Measurements from ENCODE around the gene USP6NL.

The USP6NL gene

DNA sequence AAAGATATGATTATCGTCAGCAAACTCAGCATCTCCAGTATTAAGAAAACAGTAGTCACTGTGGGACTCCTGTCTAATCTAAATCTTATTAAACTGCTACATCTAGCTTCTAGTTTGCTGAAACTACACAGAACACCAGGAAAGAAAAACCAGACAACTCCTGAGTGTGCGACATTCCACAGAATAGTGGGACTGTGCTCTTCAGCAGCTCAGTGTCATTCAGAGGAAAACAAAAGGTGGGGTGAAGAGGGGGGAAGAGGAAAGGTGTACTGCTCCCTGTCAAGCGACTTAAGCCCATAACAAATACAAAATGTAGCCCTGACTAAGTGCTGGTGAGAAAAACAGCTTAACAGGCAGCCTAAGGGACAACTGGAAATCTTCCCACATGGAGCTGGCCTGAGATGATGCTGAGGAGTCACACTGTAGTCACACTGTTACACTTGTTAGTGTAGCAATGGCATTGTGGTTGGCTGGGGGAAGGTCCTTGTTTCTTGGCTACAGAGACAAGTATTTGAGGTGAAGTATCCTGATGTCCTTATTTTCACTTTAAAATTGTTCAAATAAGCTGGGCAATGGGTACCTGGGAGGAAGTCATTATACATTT lies 135.5 kb downstream of the USP6NL start:
- TF ChIP-seq, protein P1, sequence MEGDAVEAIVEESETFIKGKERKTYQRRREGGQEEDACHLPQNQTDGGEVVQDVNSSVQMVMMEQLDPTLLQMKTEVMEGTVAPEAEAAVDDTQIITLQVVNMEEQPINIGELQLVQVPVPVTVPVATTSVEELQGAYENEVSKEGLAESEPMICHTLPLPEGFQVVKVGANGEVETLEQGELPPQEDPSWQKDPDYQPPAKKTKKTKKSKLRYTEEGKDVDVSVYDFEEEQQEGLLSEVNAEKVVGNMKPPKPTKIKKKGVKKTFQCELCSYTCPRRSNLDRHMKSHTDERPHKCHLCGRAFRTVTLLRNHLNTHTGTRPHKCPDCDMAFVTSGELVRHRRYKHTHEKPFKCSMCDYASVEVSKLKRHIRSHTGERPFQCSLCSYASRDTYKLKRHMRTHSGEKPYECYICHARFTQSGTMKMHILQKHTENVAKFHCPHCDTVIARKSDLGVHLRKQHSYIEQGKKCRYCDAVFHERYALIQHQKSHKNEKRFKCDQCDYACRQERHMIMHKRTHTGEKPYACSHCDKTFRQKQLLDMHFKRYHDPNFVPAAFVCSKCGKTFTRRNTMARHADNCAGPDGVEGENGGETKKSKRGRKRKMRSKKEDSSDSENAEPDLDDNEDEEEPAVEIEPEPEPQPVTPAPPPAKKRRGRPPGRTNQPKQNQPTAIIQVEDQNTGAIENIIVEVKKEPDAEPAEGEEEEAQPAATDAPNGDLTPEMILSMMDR (IDR thresholded peaks at IDR 0.05; ENCODE audit: insufficient read depth, low read depth, low read length, missing control alignments), result no peak
- no peak overlapping the region for H3K4me3 ChIP-seq (ENCODE audit: low read length)
- peak; percentile 28 for DNase-seq (ENCODE audit: low read depth)

DNA sequence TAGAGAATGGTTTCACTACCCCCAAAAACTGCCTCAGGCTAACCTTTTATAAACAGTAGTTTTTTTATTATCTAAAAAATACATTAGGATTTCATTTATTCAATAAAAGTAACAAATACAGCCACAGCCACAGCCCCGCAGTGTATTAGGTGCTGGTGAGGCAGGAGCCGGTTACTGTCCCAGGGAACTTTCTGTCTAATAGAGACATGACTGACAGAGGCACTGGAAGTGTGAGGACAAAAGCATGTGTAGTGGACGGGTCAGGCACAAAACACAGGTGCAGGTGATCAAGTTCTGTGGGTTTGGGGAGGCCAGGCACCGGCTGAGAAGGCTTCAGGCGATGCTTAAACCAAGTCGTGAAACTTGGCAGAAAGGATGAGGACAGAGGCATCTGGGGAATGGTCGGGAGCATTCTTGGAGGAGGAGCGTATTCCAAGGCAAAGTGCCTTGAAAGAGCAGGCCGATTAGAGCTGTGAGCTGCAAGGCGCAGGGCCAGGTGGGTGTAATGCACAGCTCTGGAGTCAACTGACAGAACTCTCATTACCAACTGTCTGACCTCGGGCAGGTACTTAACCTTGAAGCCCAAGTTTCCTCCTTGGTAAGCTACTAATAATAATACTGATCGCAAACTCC lies 138.2 kb downstream of the USP6NL start:
- DNase-seq (ENCODE audit: low read depth), result no peak
- H3K4me3 ChIP-seq (ENCODE audit: low read length), result no peak overlapping the region
- TF ChIP-seq, protein P1 (IDR thresholded peaks at IDR 0.05; ENCODE audit: insufficient read depth, low read depth, low read length, missing control alignments), result no peak

DNA sequence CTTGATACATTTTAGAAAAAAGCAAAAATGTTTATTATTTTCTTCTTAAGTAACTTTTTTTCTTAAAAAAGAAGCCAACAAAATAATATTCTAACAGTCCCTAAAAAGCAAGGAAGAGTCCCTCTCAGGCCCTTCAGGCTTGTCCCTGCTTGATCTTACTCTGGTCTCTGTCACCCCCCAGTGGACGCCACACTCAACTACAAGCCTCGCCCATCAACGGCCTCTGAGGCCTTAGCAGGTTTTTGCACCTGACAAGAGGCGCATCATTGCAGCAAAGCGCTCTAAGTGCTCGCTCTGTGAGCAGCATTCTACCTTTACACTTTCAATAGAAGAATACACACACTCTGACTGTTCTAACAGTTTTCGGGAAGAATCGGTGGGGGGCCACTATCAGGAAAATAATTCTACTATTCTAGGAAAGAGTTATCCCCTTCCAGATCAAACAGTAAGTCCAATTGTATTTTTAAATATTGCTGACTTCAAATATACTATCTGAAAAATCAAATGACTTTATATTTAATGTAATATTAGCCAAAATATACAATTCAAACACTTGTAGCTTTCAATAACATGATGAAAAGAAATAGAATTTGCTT lies 139.2 kb downstream of the USP6NL start:
- TF ChIP-seq, protein P1 (IDR thresholded peaks at IDR 0.05; ENCODE audit: insufficient read depth, low read depth, low read length, missing control alignments), result peak; percentile 95
- peak; percentile 68 for DNase-seq (ENCODE audit: low read depth)
- no peak overlapping the region for H3K4me3 ChIP-seq (ENCODE audit: low read length)

DNA sequence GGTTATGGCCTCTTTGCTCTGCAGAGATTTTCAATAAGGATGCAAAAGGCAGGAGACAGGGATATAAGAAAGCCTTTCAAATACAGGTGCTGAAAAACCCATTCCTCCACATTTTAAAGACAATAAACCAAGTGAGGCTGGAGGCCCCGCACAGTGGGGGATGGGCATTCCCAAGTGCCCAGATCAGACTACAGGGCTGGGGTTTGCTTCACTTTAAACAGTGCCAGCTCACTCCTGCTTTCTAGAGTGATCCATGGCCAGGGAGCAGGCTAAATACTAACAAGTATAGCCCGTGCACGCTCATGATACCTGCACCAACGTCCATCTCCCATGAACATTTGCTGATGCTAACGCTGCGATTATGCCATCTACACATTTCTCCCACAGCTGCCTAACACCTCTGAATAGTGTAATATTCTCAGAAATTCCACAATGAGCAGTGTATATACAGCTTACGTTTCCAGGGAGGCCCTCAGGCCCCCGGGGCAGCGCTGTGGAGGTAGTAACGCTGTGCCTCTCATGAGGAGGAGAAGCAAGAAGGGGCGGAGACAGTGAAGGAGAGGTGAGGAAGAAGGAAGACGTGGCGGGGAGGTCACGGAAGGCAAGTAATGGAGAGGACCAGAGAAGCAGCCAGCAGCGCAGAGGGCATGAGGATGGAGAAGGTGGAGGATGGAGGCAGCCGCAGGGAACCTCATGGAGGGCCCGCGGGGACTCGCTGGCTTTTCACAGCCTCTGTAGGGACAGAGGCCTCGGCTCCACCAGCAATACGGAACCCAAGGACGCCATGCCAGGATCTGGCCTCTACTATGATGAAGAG lies 141.7 kb downstream of the USP6NL start:
- no peak for DNase-seq (ENCODE audit: low read depth)

DNA sequence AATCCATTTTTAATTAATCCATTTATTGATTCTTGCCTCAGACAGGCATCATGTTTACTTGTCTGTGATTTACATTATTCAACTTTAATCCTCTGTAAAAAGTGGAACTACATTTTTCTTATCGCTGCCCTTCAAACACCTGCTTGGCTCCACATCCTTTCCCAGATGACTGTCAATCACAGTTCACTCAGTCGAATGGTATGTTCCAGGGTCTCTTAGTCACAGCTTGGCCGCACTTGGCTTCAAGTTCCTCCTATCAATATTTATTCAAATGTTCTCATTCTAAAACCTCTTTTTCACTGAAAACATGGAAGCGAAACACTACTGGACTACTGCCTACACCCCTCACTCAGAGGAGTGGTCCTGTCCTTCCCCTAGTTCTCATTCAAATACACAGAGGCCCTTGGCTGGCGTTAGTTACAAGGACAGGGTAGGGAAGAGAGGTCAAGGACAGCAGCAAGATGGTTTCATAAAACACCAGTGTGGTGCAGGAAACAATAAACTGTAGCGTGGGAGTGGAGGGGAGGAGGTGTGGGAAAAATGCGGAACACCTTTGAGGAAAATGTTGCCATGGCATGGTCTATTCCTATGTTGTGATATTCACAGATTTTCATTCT lies 143.2 kb downstream of the USP6NL start:
- DNase-seq (ENCODE audit: low read depth), result peak; percentile 45
- TF ChIP-seq, protein P1 (IDR thresholded peaks at IDR 0.05; ENCODE audit: insufficient read depth, low read depth, low read length, missing control alignments), result no peak
- H3K4me3 ChIP-seq (ENCODE audit: low read length), result no peak overlapping the region

More for the DNA sequence above, 141.7 kb downstream of the USP6NL start:
- no peak overlapping the region for H3K4me3 ChIP-seq (ENCODE audit: low read length)
- TF ChIP-seq, protein P1 (IDR thresholded peaks at IDR 0.05; ENCODE audit: insufficient read depth, low read depth, low read length, missing control alignments), result no peak

DNA sequence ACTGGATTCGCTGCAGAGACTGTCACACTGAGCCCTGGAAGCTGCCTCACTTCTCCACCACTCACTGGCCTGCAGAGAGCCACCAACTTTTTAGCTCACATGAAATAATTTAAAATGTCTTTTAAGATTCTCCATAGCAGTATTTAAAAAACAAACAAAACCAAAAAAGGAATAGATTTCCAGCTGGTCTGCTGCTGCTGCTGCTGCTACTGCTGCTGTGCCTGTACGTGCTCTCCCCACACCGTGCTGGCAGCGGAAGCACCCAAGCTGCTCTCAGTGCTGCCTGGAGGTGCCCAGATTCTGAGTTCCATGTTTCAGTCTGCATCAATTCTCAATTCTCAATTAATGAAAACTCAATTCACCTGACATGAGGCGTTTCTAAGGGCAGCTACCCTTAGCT lies 146.0 kb downstream of the USP6NL start:
- H3K4me3 ChIP-seq (ENCODE audit: low read length), result no peak overlapping the region
- no peak for DNase-seq (ENCODE audit: low read depth)
- TF ChIP-seq, protein P1 (IDR thresholded peaks at IDR 0.05; ENCODE audit: insufficient read depth, low read depth, low read length, missing control alignments), result no peak

Data from epithelial cell of esophagus (primary cell).